Measurements from ENCODE around the gene KLHL3. TPM values are rescaled to one million over a fixed set of nuclear protein-coding genes. Genes with fewer than 3 reads are reported as not detected.

The KLHL3 gene
- total and polyA plus RNA-seq, 4 donors = 0.91 to 8.8 (median 3.7) TPM

- DNase-seq (ENCODE audit: low spot score) = no peak
- no peaks in the 10 kb centered on the region for H3K9me3 ChIP-seq (ENCODE audit: control insufficient read depth in 4 of 4, low read length in 3 of 4)
- no peak for TF ChIP-seq MAX (IDR thresholded peaks at IDR 0.05)
- TF ChIP-seq HNF4G (IDR thresholded peaks at IDR 0.05) = no peak
- no peak for TF ChIP-seq FOXA2 (IDR thresholded peaks at IDR 0.05)
- no peak for TF ChIP-seq HNF4A (conservative IDR thresholded peaks at IDR 0.05)
- no peak for TF ChIP-seq CTCF (IDR thresholded peaks at IDR 0.05; ENCODE audit: low read depth, low read length, missing input control)
- TF ChIP-seq REST (IDR thresholded peaks at IDR 0.05) = no peak
- TF ChIP-seq JUND (IDR thresholded peaks at IDR 0.05) = no peak
- TF ChIP-seq EGR1 (IDR thresholded peaks at IDR 0.05; ENCODE audit: low read depth in 2 of 2) = no peak
- TF ChIP-seq NR2F2 (IDR thresholded peaks at IDR 0.05) = no peak
- TF ChIP-seq GABPA (IDR thresholded peaks at IDR 0.05 in 1 of 2, conservative IDR thresholded peaks at IDR 0.05 in 1 of 2) = no peak
- no peak for TF ChIP-seq RXRA (IDR thresholded peaks at IDR 0.05)
- no peak for TF ChIP-seq RAD21 (IDR thresholded peaks at IDR 0.05)
- H3K36me3 ChIP-seq (ENCODE audit: control insufficient read depth in 4 of 4, insufficient read depth in 3 of 4, low read depth in 1 of 4, low read length in 3 of 4) = peaks cover 0 to 2% (median 0%) of the 10 kb centered on the region in 4 donors
- peaks cover 0 to 23% (median 8%) of the 10 kb centered on the region in 4 donors for H3K4me1 ChIP-seq (ENCODE audit: control insufficient read depth in 4 of 4, insufficient read depth in 4 of 4, low read length in 3 of 4)
- H3K27ac ChIP-seq (ENCODE audit: low read depth in 1 of 2, low read length in 2 of 2) = no peak overlapping the region
- H3K4me3 ChIP-seq (ENCODE audit: low read depth in 1 of 3, low read length in 3 of 3) = no peak overlapping the region
- H3K9ac ChIP-seq (ENCODE audit: low read depth in 1 of 2, low read length in 2 of 2) = no peak overlapping the region
- no peaks in the 10 kb centered on the region for H3K27me3 ChIP-seq (ENCODE audit: control insufficient read depth in 4 of 4, insufficient read depth in 4 of 4, low read length in 3 of 4)
Observed at GRCh38 chr5:137718611-137719010, 17.3 kb downstream of the KLHL3 start.

GRCh38 chr5:137716337-137716736 lies 19.6 kb downstream of the KLHL3 start:
- H3K9ac ChIP-seq (ENCODE audit: low read depth in 1 of 2, low read length in 2 of 2) = no peak overlapping the region
- WGBS = 98% methylated on average over 3 of the region's 3 CpGs
- no peak overlapping the region for H3K27ac ChIP-seq (ENCODE audit: low read depth in 1 of 2, low read length in 2 of 2)
- no peak for DNase-seq (ENCODE audit: low spot score)
- no peak overlapping the region for H3K4me3 ChIP-seq (ENCODE audit: low read depth in 1 of 3, low read length in 3 of 3)
- H3K4me1 ChIP-seq (ENCODE audit: control insufficient read depth in 4 of 4, insufficient read depth in 4 of 4, low read length in 3 of 4) = peaks cover 0 to 18% (median 7%) of the 10 kb centered on the region in 4 donors
- peaks cover 0 to 2% (median 0%) of the 10 kb centered on the region in 4 donors for H3K36me3 ChIP-seq (ENCODE audit: control insufficient read depth in 4 of 4, insufficient read depth in 3 of 4, low read depth in 1 of 4, low read length in 3 of 4)
- H3K27me3 ChIP-seq (ENCODE audit: control insufficient read depth in 4 of 4, insufficient read depth in 4 of 4, low read length in 3 of 4) = no peaks in the 10 kb centered on the region
- H3K9me3 ChIP-seq (ENCODE audit: control insufficient read depth in 4 of 4, low read length in 3 of 4) = peaks cover 0 to 2% (median 0%) of the 10 kb centered on the region in 4 donors
- TF ChIP-seq CTCF (IDR thresholded peaks at IDR 0.05; ENCODE audit: low read depth, low read length, missing input control) (no peak), HNF4G (IDR thresholded peaks at IDR 0.05) (no peak), TAF1 (conservative IDR thresholded peaks at IDR 0.05) (no peak), ZBTB33 (IDR thresholded peaks at IDR 0.05) (no peak), HNF4A (conservative IDR thresholded peaks at IDR 0.05) (no peak), MAX (IDR thresholded peaks at IDR 0.05) (no peak), NR2F2 (IDR thresholded peaks at IDR 0.05) (no peak), JUND (IDR thresholded peaks at IDR 0.05) (no peak), EGR1 (IDR thresholded peaks at IDR 0.05; ENCODE audit: low read depth in 2 of 2) (no peak), FOXA1 (IDR thresholded peaks at IDR 0.05) (no peak), YY1 (IDR thresholded peaks at IDR 0.05) (no peak), RXRA (IDR thresholded peaks at IDR 0.05) (no peak), RAD21 (IDR thresholded peaks at IDR 0.05) (no peak), SP1 (IDR thresholded peaks at IDR 0.05) (no peak), ATF3 (IDR thresholded peaks at IDR 0.05) (no peak), FOXA2 (IDR thresholded peaks at IDR 0.05) (no peak), GABPA (IDR thresholded peaks at IDR 0.05 in 1 of 2, conservative IDR thresholded peaks at IDR 0.05 in 1 of 2) (no peak)

Measured in liver (tissue), 9 donors.